GM12878 (cell line): ENCODE data around the gene EMID1. TPM values are rescaled to one million over a fixed set of nuclear protein-coding genes. Genes with fewer than 3 reads are reported as not detected.

ENCODE experiments used
- ATAC-seq: fragments of 200-7000 bp; cut with Tn5 transposase; 3 replicates; pipeline ENCODE4 v1.9.1; 2020; ENCODE audit warnings: mild to moderate bottlenecking, moderate library complexity
- BruUV-seq: library from RNA; stranded (reverse); fragments of 400-500 nt; replicated peaks from 2 replicates; lab custom pipeline; 2021; lab: Mats Ljungman, UMichigan
- CTCF ChIA-PET: fragments of 300-600 bp; sonication (Branson Sonifier 250); formaldehyde crosslinking; extraction: SDS; loops from one replicate; lab custom pipeline; 2021; ENCODE audit warnings: inconsistent platforms; lab: Yijun Ruan, JAX
- POLR2A ChIA-PET: fragments of 350-600 bp; formaldehyde crosslinking; extraction: SDS; loops from one replicate; lab custom pipeline; 2021; ENCODE audit warnings: inconsistent platforms; lab: Charles Lee
- RAD21 ChIA-PET: fragments of 300-600 bp; sonication (Branson Sonifier 250); formaldehyde crosslinking; loops from one replicate; lab custom pipeline; 2023; ENCODE audit warnings: antibody characterized with exemption; ENCODE audit not compliant: unreplicated experiment; lab: Charles Lee
- SMC1A ChIA-PET: fragments of 300-600 bp; sonication (Branson Sonifier 250); formaldehyde crosslinking; loops from one replicate; lab custom pipeline; 2023; ENCODE audit not compliant: unreplicated experiment, uncharacterized antibody; lab: Charles Lee
- DNase-seq: peaks from one replicate; pipeline ENCODE4 v3.0.0-alpha.2; 2011; ENCODE audit warnings: low read depth, low spot score
- FAIRE-seq: peaks from 3 replicates; lab custom pipeline; 2011; peaks lifted over from hg19 to GRCh38; lab: Jason Lieb, UNC
- H2AFZ ChIP-seq: 2 replicates; pipeline ENCODE4 v1.6.0; 2011; ENCODE audit warnings: low read depth, low read length, control low read depth; ENCODE audit not compliant: control insufficient read depth
- H3K27ac ChIP-seq: 2 replicates; pipeline ENCODE4 v1.5.1; 2011; ENCODE audit warnings: control low read depth; ENCODE audit not compliant: control insufficient read depth, insufficient read depth
- H3K27me3 ChIP-seq, 2 experiments: replicated peaks in 1 of 2; 2 replicates each; pipeline versions ENCODE4 v1.6.0 to v1.6.1; 2011; ENCODE audit warnings: low read length in 1 of 2; ENCODE audit not compliant: control insufficient read depth in 2 of 2, insufficient read depth in 2 of 2
- H3K36me3 ChIP-seq, 2 experiments: 2 replicates each; pipeline ENCODE4 v1.5.1; 2011; ENCODE audit warnings: low read length in 1 of 2; ENCODE audit not compliant: control insufficient read depth in 2 of 2, insufficient read depth in 2 of 2
- H3K4me1 ChIP-seq: 2 replicates; pipeline ENCODE4 v1.6.1; 2011; ENCODE audit warnings: mild to moderate bottlenecking, low read length, moderate library complexity, mixed read lengths; ENCODE audit not compliant: control insufficient read depth, insufficient read depth
- H3K4me2 ChIP-seq: 2 replicates; pipeline ENCODE4 v1.6.0; 2011; ENCODE audit warnings: control low read depth; ENCODE audit not compliant: control insufficient read depth, insufficient read depth
- H3K4me3 ChIP-seq: fragments of 200-600 bp; sonication (generic); 2 replicates; pipeline ENCODE4 v1.5.1; 2016
- H3K79me2 ChIP-seq: 2 replicates; pipeline ENCODE4 v1.6.0; 2011; ENCODE audit warnings: low read length; ENCODE audit not compliant: control insufficient read depth, insufficient read depth
- H3K9ac ChIP-seq: 2 replicates; pipeline ENCODE4 v1.8.0; 2011; ENCODE audit warnings: low read length, control low read depth, mixed read lengths; ENCODE audit not compliant: control insufficient read depth, insufficient read depth
- H3K9me3 ChIP-seq: replicated peaks from 3 replicates; pipeline ENCODE4 v1.5.1; 2011; ENCODE audit warnings: mild to moderate bottlenecking, low read length; ENCODE audit not compliant: control insufficient read depth, insufficient read depth
- H4K20me1 ChIP-seq: 2 replicates; pipeline ENCODE4 v1.6.0; 2011; ENCODE audit not compliant: control insufficient read depth, insufficient read depth
- EGR1 ChIP-seq, 2 experiments: IDR thresholded peaks; 1 replicate in 1 of 2; 2 replicates in 1 of 2; pipeline ENCODE4 v1.6.1; 2011 to 2012; ENCODE audit warnings: low read depth in 2 of 2, low read length in 2 of 2, borderline replicate concordance in 1 of 2, mild to moderate bottlenecking in 1 of 2, moderate library complexity in 1 of 2
- HDGF ChIP-seq: fragments of 450-650 bp; IDR thresholded peaks from 2 replicates; pipeline ENCODE4 v1.6.1; 2016; ENCODE audit warnings: antibody characterized with exemption
- WRNIP1 ChIP-seq: IDR thresholded peaks from 2 replicates; pipeline ENCODE4 v1.6.1; 2011; ENCODE audit warnings: low read depth, low read length, improper control_type of control experiment, borderline replicate concordance
- WGBS: methylation state at CpG from one replicate; pipeline ENCODE4 v1.1.6; 2016; ENCODE audit warnings: low lambda C conversion rate; ENCODE audit not compliant: insufficient replicate concordance, insufficient coverage; ENCODE audit errors: missing lambda C conversion rate; 5-methylcytosine and 5-hydroxymethylcytosine counted together
- in situ Hi-C: fragments of 300-500 bp; cut with MboI; formaldehyde crosslinking; loops from 9 replicates; pipeline ENCODE4 v1.14.3; 2018; ENCODE audit warnings: mixed read lengths
- intact Hi-C: fragments of 100-400 bp; cut with micrococcal nuclease; formaldehyde crosslinking; loops from one replicate; pipeline ENCODE4 v1.14.2; 2022; ENCODE audit not compliant: unreplicated experiment
- polyA plus RNA-seq, 11 experiments: library from polyadenylated mRNA; depleted of rRNA in 4 of 11; unstranded in 6 of 11; stranded (reverse) in 5 of 11; fragments of >200 nt; fragmentation: Nextera tagmentation in 4 of 11; fragmentation: Illumina TruSeq in 1 of 11; extraction: Ambion mirVana in 4 of 11; extraction: Trizol in 1 of 11; gene quantifications; 1 replicate in 1 of 11; 2 replicates in 10 of 11; pipeline versions ENCODE4 v1.2.1 to v1.2.3, GENCODE V29; 2011 to 2016; ENCODE audit warnings: inconsistent platforms in 2 of 11, missing spikeins in 2 of 11, low read depth in 1 of 11
- total RNA-seq, 4 experiments: library from RNA; depleted of rRNA in 3 of 4; stranded (reverse); fragments of >200 nt in 3 of 4; fragmentation: Illumina TruSeq in 1 of 4; extraction: Trizol in 1 of 4; gene quantifications; 2 replicates each; pipeline versions ENCODE4 v1.2.1 to v1.2.3, GENCODE V29; 2013 to 2021

Gene EMID1
- total and polyA plus RNA-seq, 10 of the 15 experiments (the other 5 are each of a cell fraction or from before 2014, with no cell fraction given): 1.2 to 60.3 (median 12.0) TPM

GRCh38 chr22:29207243-29207550 lies 1.5 kb downstream of the EMID1 start:
- RAD21 ChIA-PET: interaction anchor here (1.4 to 10.8 kb wide), 3 partner anchors 38 to 135 kb away, joined by 3 to 153 read pairs (median 26); partner anchors contain the start of gene KREMEN1
- peaks cover 50% of the 10 kb centered on the region for H3K79me2 ChIP-seq
- POLR2A ChIA-PET: interaction anchor here (15.3 kb wide), 1 partner anchor 41 kb away, joined by 239 read pairs; no protein-coding TSS in a partner anchor
- DNase-seq: no peak
- in situ Hi-C loops (no loop called here), intact Hi-C loops (no loop called here)
- SMC1A ChIA-PET: interaction anchor here (0.6 to 16.1 kb wide), 7 partner anchors 11 to 340 kb away, joined by 3 to 165 read pairs (median 4); no protein-coding TSS in a partner anchor
- CTCF ChIA-PET: interaction anchor here (1.1 to 2.6 kb wide), 3 partner anchors 10 to 51 kb away, joined by 4 to 8 read pairs (median 7); no protein-coding TSS in a partner anchor
- H3K4me3 ChIP-seq: peak overlapping the region; percentile 65; the same call in 1 of the 2 replicates
- WGBS: 87% methylated on average over 5 of the region's 5 CpGs
- TF ChIP-seq HDGF (0 out of 2 replicates have a peak, but pooled peaks have one; percentile 24), EGR1 (IDR thresholded peaks at IDR 0.05; ENCODE audit: borderline replicate concordance in 1 of 2, low read depth in 2 of 2, low read length in 2 of 2) (no peak), WRNIP1 (peak; percentile 74; the same call in 1 of the 2 replicates)
- H4K20me1 ChIP-seq: no peaks in the 10 kb centered on the region
- H3K36me3 ChIP-seq: no peaks in the 10 kb centered on the region; a peak in 2 of 4 replicates
- no peaks in the 10 kb centered on the region; a peak in 1 of 4 replicates for H3K27me3 ChIP-seq
- H3K9ac ChIP-seq: peak overlapping the region; percentile 71; the same call in 1 of the 2 replicates
- no peak overlapping the region for H2AFZ ChIP-seq
- no peaks in the 10 kb centered on the region for H3K9me3 ChIP-seq
- BruUV-seq: TSS peak; percentile 33
- peak overlapping the region; percentile 71 for H3K4me2 ChIP-seq
- H3K4me1 ChIP-seq: peaks cover 47% of the 10 kb centered on the region
- peak overlapping the region; percentile 66; the same call in 1 of the 2 replicates for H3K27ac ChIP-seq
- ATAC-seq: no peak
- FAIRE-seq: no peak
